ENCODE results near the gene RAD51B. TPM values are rescaled to one million over a fixed set of nuclear protein-coding genes. Genes with fewer than 3 reads are reported as not detected.

The RAD51B gene
- polyA plus RNA-seq, 3 donors, result 2.4 to 4.9 (median 3.3) TPM

- 89 to 92% (median 91%) methylated on average over 4 of the region's 4 CpGs for WGBS, 3 donors
Measured at GRCh38 chr14:68702135-68702534, 882.6 kb downstream of the RAD51B start.

GRCh38 chr14:68702578-68702977 lies 883.0 kb downstream of the RAD51B start:
- no peak overlapping the region for H3K27ac ChIP-seq (ENCODE audit: low read depth, low read length)
- WGBS, 3 donors, result 92 to 98% (median 94%) methylated on average over 3 of the region's 3 CpGs

More at GRCh38 chr14:68702135-68702534, 882.6 kb downstream of the RAD51B start:
- no peak overlapping the region for H3K27ac ChIP-seq (ENCODE audit: low read depth, low read length)

GRCh38 chr14:68703093-68703492 lies 883.5 kb downstream of the RAD51B start:
- 72 to 83% (median 77%) methylated on average over 10 of the region's 10 CpGs for WGBS, 3 donors

GRCh38 chr14:68704736-68705720 lies 885.4 kb downstream of the RAD51B start:
- 84 to 86% (median 86%) methylated on average over 16 of the region's 16 CpGs for WGBS, 3 donors
- no peak overlapping the region for H3K27ac ChIP-seq (ENCODE audit: low read depth, low read length)

More at GRCh38 chr14:68703093-68703492, 883.5 kb downstream of the RAD51B start:
- H3K27ac ChIP-seq (ENCODE audit: low read depth, low read length), result no peak overlapping the region

- WGBS, 3 donors, result 87 to 95% (median 93%) methylated on average over 10 of the region's 10 CpGs
- H3K27ac ChIP-seq (ENCODE audit: low read depth, low read length), result no peak overlapping the region
Measured at GRCh38 chr14:68705741-68706283, 886.2 kb downstream of the RAD51B start.

GRCh38 chr14:68707482-68707881 lies 887.9 kb downstream of the RAD51B start:
- no peak overlapping the region for H3K27ac ChIP-seq (ENCODE audit: low read depth, low read length)
- whole genome bisulfite sequencing, 3 donors, result 61 to 89% (median 70%) methylated on average over 4 of the region's 4 CpGs

GRCh38 chr14:68708343-68708742 lies 888.8 kb downstream of the RAD51B start:
- H3K27ac ChIP-seq (ENCODE audit: low read depth, low read length), result no peak overlapping the region
- WGBS, 3 donors, result 79 to 86% (median 79%) methylated on average over 5 of the region's 5 CpGs

- H3K27ac ChIP-seq (ENCODE audit: low read depth, low read length), result no peak overlapping the region
- 67 to 85% (median 82%) methylated on average over 2 of the region's 2 CpGs for WGBS, 3 donors
Measured at GRCh38 chr14:68709007-68709406, 889.4 kb downstream of the RAD51B start.

GRCh38 chr14:68710776-68711175 lies 891.2 kb downstream of the RAD51B start:
- no peak overlapping the region for H3K27ac ChIP-seq (ENCODE audit: low read depth, low read length)
- 91 to 97% (median 94%) methylated on average over 6 of the region's 6 CpGs for WGBS, 3 donors

GRCh38 chr14:68711561-68712309 lies 892.2 kb downstream of the RAD51B start:
- H3K27ac ChIP-seq (ENCODE audit: low read depth, low read length), result no peak overlapping the region
- 79 to 89% (median 83%) methylated on average over 9 of the region's 9 CpGs for WGBS, 3 donors

- WGBS, 3 donors, result 93 to 94% (median 94%) methylated on average over 15 of the region's 15 CpGs
- no peak overlapping the region for H3K27ac ChIP-seq (ENCODE audit: low read depth, low read length)
Measured at GRCh38 chr14:68712703-68713370, 893.3 kb downstream of the RAD51B start.

GRCh38 chr14:68713782-68714181 lies 894.2 kb downstream of the RAD51B start:
- no peak overlapping the region for H3K27ac ChIP-seq (ENCODE audit: low read depth, low read length)
- 61 to 90% (median 75%) methylated on average over 7 of the region's 7 CpGs for WGBS, 3 donors

- no peak overlapping the region for H3K27ac ChIP-seq (ENCODE audit: low read depth, low read length)
- WGBS, 3 donors, result 86 to 90% (median 88%) methylated on average over 7 of the region's 7 CpGs
Measured at GRCh38 chr14:68714991-68715924, 895.7 kb downstream of the RAD51B start.

GRCh38 chr14:68716698-68717097 lies 897.1 kb downstream of the RAD51B start:
- no peak overlapping the region for H3K27ac ChIP-seq (ENCODE audit: low read depth, low read length)
- 62 to 96% (median 90%) methylated on average over 4 of the region's 4 CpGs for WGBS, 3 donors

GRCh38 chr14:68718023-68718990 lies 898.7 kb downstream of the RAD51B start:
- 84 to 93% (median 88%) methylated on average over 8 of the region's 8 CpGs for WGBS, 3 donors
- H3K27ac ChIP-seq (ENCODE audit: low read depth, low read length), result no peak overlapping the region

GRCh38 chr14:68719634-68720384 lies 900.2 kb downstream of the RAD51B start:
- H3K27ac ChIP-seq (ENCODE audit: low read depth, low read length), result no peak overlapping the region
- WGBS, 3 donors, result 79 to 94% (median 85%) methylated on average over 5 of the region's 5 CpGs

All from adipose tissue (tissue), 3 donors.